GM23338 (cell line): ENCODE data around the gene M1AP. TPM values are rescaled to one million over a fixed set of nuclear protein-coding genes. Genes with fewer than 3 reads are reported as not detected.

Experiments
- ATAC-seq: fragments of 200-7000 bp; cut with Tn5 transposase; 3 replicates; pipeline ENCODE4 v1.9.1; 2020
- DNase-seq: peaks from one replicate; pipeline ENCODE4 v3.0.0-alpha.2; 2015; ENCODE audit warnings: low spot score
- H2AFZ ChIP-seq: fragments of 200-600 bp; sonication (generic); 2 replicates; pipeline ENCODE4 v1.8.0; 2016; ENCODE audit warnings: antibody characterized with exemption, mild to moderate bottlenecking, moderate library complexity
- H3F3A ChIP-seq: fragments of 200-600 bp; sonication (generic); replicated peaks from 2 replicates; pipeline ENCODE4 v1.8.0; 2017; ENCODE audit warnings: antibody characterized with exemption, mixed run types, low read depth
- H3K27ac ChIP-seq: fragments of 200-600 bp; sonication (generic); 2 replicates; pipeline ENCODE4 v1.6.1; 2016; ENCODE audit warnings: low read depth
- H3K27me3 ChIP-seq: fragments of 200-600 bp; sonication (generic); 2 replicates; pipeline ENCODE4 v1.8.0; 2016; ENCODE audit warnings: mild to moderate bottlenecking, mixed run types, moderate library complexity; ENCODE audit not compliant: insufficient read depth
- H3K36me3 ChIP-seq: fragments of 200-600 bp; sonication (generic); 2 replicates; pipeline ENCODE4 v1.8.0; 2016; ENCODE audit warnings: mild to moderate bottlenecking; ENCODE audit not compliant: insufficient read depth
- H3K4me1 ChIP-seq: fragments of 200-600 bp; sonication (generic); 2 replicates; pipeline ENCODE4 v1.8.0; 2016; ENCODE audit warnings: mild to moderate bottlenecking, moderate library complexity; ENCODE audit not compliant: insufficient read depth
- H3K4me2 ChIP-seq: fragments of 200-600 bp; sonication (generic); 2 replicates; pipeline ENCODE4 v1.7.1; 2017; ENCODE audit warnings: mixed run types
- H3K4me3 ChIP-seq: fragments of 200-600 bp; sonication (generic); 2 replicates; pipeline ENCODE4 v1.6.1; 2016; ENCODE audit warnings: mixed run types
- H3K79me2 ChIP-seq: fragments of 200-600 bp; sonication (generic); replicated peaks from 2 replicates; pipeline ENCODE4 v1.8.0; 2017; ENCODE audit warnings: mild to moderate bottlenecking; ENCODE audit not compliant: insufficient read depth
- H3K9me2 ChIP-seq: fragments of 200-600 bp; sonication (generic); 2 replicates; pipeline ENCODE4 v1.8.0; 2017; ENCODE audit not compliant: insufficient read depth
- H4K20me1 ChIP-seq: fragments of 200-600 bp; sonication (generic); replicated peaks from 2 replicates; pipeline ENCODE4 v1.8.0; 2017; ENCODE audit warnings: mild to moderate bottlenecking; ENCODE audit not compliant: insufficient read depth
- H3K27ac Mint-ChIP-seq: 2 replicates; pipeline ENCODE4 v1.8.0; 2020; ENCODE audit warnings: inconsistent platforms, mild to moderate bottlenecking, moderate library complexity, mixed read lengths
- H3K27me3 Mint-ChIP-seq: 3 replicates; pipeline ENCODE4 v1.8.0; 2022; ENCODE audit warnings: low read depth, mild to moderate bottlenecking, moderate library complexity, mixed read lengths, inconsistent platforms; ENCODE audit not compliant: insufficient read depth, poor library complexity
- H3K36me3 Mint-ChIP-seq: 3 replicates; pipeline ENCODE4 v1.8.0; 2021; ENCODE audit warnings: low read depth, mild to moderate bottlenecking, inconsistent platforms, moderate library complexity, mixed read lengths
- H3K4me1 Mint-ChIP-seq: 3 replicates; pipeline ENCODE4 v1.8.0; 2020; ENCODE audit warnings: mild to moderate bottlenecking, inconsistent platforms, mixed read lengths
- H3K4me3 Mint-ChIP-seq: 3 replicates; pipeline ENCODE4 v1.8.0; 2021; ENCODE audit warnings: moderate library complexity, mild to moderate bottlenecking, inconsistent platforms, mixed read lengths
- H3K9me3 Mint-ChIP-seq: 3 replicates; pipeline ENCODE4 v1.8.0; 2020; ENCODE audit warnings: moderate library complexity, mild to moderate bottlenecking, inconsistent platforms, mixed read lengths
- CREB1 ChIP-seq: fragments of 250-450 bp; sonication (Bioruptor Pico); IDR thresholded peaks from 2 replicates; pipeline ENCODE4 v1.5.0; 2020; ENCODE audit warnings: low read depth, mild to moderate bottlenecking, moderate library complexity
- EZH2 ChIP-seq: fragments of 200-600 bp; sonication (generic); IDR thresholded peaks from one replicate; pipeline ENCODE4 v1.8.0; 2017; ENCODE audit warnings: antibody characterized with exemption, mild to moderate bottlenecking, low read depth; ENCODE audit not compliant: unreplicated experiment
- EZH2phosphoT487 ChIP-seq: fragments of 200-600 bp; sonication (generic); IDR thresholded peaks from one replicate; pipeline ENCODE4 v1.8.1; 2018; ENCODE audit warnings: antibody characterized with exemption; ENCODE audit not compliant: unreplicated experiment
- JUNB ChIP-seq: IDR thresholded peaks from one replicate; pipeline ENCODE4 v1.6.1; 2016; ENCODE audit warnings: antibody characterized with exemption; ENCODE audit not compliant: unreplicated experiment
- NANOG ChIP-seq: IDR thresholded peaks from 2 replicates; pipeline ENCODE4 v1.6.1; 2016; ENCODE audit warnings: antibody characterized with exemption, borderline replicate concordance
- POLR2AphosphoS5 ChIP-seq: IDR thresholded peaks from 2 replicates; pipeline ENCODE4 v1.6.1; 2016; ENCODE audit warnings: antibody characterized with exemption, low read depth
- STAT1 ChIP-seq: IDR thresholded peaks from one replicate; pipeline ENCODE4 v1.6.1; 2016; ENCODE audit warnings: antibody characterized with exemption; ENCODE audit not compliant: unreplicated experiment
- ZNF114 ChIP-seq: fragments of 250-450 bp; sonication (Bioruptor Pico); IDR thresholded peaks from 2 replicates; pipeline ENCODE4 v1.5.0; 2020; ENCODE audit warnings: mild to moderate bottlenecking, moderate library complexity
- ZNF331 ChIP-seq: fragments of 250-450 bp; sonication (Bioruptor Pico); IDR thresholded peaks from 2 replicates; pipeline ENCODE4 v1.5.0; 2020; ENCODE audit warnings: low read depth, mild to moderate bottlenecking, moderate library complexity
- polyA plus RNA-seq: library from polyadenylated mRNA; unstranded; fragments of >200 nt; fragmentation: Nextera tagmentation; extraction: Ambion mirVana; gene quantifications from 2 replicates; pipeline ENCODE4 v1.2.1, GENCODE V29; 2016
- total RNA-seq: library from RNA; depleted of rRNA; stranded (reverse); fragments of >200 nt; shearing (Covaris generic); gene quantifications from 2 replicates; pipeline ENCODE4 v1.2.3, GENCODE V29; 2014
- TF ChIP-seq, protein P1 (sequence below): IDR thresholded peaks from one replicate; pipeline ENCODE4 v1.6.1; 2018; ENCODE audit warnings: antibody characterized with exemption; ENCODE audit not compliant: unreplicated experiment
- TF ChIP-seq, protein P2 (sequence below), 2 experiments: fragments of 200-600 bp in 1 of 2; sonication (generic) in 1 of 2; conservative IDR thresholded peaks; 2 replicates each; pipeline versions ENCODE4 v1.5.1 to v1.6.1; 2016 to 2017; ENCODE audit warnings: antibody characterized with exemption in 2 of 2, low read depth in 2 of 2, mild to moderate bottlenecking in 2 of 2, moderate library complexity in 1 of 2
- TF ChIP-seq, protein P3 (sequence below): IDR thresholded peaks from 2 replicates; pipeline ENCODE4 v1.6.1; 2016; ENCODE audit warnings: antibody characterized with exemption
- TF ChIP-seq, protein P4 (sequence below): fragments of 250-450 bp; sonication (Bioruptor Pico); IDR thresholded peaks from 2 replicates; pipeline ENCODE4 v1.5.0; 2020; ENCODE audit warnings: mild to moderate bottlenecking, moderate library complexity

Gene M1AP
- total and polyA plus RNA-seq, 2 experiments from 2014 or later: 5.1 to 12.1 TPM

DNA sequence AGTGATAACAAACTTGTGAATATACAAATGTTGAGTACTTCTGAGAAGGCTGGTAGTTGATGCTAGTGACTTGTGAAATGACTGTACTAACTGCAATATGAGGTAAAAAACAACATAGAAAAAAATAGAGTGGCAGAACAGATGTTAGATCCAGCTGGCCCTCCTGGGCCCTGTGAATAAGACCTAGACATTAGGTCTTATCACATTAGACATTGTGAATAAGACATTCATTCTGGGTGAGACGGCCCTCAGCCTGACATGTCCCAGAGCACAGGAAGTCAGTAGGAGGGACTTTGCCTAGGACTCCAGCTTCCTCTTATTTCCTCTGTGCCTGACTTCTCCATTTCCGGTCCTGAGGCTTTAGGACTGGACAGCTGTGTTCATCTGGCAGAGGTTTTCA lies 70.7 kb downstream of the M1AP start:
- TF ChIP-seq POLR2AphosphoS5: no peak
- no peak for TF ChIP-seq JUNB
- no peak for TF ChIP-seq ZNF331 (CRISPR knock-in tag)
- no peak for TF ChIP-seq NANOG
- TF ChIP-seq STAT1: no peak
- TF ChIP-seq, protein P1, sequence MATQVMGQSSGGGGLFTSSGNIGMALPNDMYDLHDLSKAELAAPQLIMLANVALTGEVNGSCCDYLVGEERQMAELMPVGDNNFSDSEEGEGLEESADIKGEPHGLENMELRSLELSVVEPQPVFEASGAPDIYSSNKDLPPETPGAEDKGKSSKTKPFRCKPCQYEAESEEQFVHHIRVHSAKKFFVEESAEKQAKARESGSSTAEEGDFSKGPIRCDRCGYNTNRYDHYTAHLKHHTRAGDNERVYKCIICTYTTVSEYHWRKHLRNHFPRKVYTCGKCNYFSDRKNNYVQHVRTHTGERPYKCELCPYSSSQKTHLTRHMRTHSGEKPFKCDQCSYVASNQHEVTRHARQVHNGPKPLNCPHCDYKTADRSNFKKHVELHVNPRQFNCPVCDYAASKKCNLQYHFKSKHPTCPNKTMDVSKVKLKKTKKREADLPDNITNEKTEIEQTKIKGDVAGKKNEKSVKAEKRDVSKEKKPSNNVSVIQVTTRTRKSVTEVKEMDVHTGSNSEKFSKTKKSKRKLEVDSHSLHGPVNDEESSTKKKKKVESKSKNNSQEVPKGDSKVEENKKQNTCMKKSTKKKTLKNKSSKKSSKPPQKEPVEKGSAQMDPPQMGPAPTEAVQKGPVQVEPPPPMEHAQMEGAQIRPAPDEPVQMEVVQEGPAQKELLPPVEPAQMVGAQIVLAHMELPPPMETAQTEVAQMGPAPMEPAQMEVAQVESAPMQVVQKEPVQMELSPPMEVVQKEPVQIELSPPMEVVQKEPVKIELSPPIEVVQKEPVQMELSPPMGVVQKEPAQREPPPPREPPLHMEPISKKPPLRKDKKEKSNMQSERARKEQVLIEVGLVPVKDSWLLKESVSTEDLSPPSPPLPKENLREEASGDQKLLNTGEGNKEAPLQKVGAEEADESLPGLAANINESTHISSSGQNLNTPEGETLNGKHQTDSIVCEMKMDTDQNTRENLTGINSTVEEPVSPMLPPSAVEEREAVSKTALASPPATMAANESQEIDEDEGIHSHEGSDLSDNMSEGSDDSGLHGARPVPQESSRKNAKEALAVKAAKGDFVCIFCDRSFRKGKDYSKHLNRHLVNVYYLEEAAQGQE: no peak
- TF ChIP-seq CREB1 (CRISPR knock-in tag): no peak
- TF ChIP-seq EZH2: no peak
- no peak for TF ChIP-seq EZH2phosphoT487
- TF ChIP-seq, protein P2, sequence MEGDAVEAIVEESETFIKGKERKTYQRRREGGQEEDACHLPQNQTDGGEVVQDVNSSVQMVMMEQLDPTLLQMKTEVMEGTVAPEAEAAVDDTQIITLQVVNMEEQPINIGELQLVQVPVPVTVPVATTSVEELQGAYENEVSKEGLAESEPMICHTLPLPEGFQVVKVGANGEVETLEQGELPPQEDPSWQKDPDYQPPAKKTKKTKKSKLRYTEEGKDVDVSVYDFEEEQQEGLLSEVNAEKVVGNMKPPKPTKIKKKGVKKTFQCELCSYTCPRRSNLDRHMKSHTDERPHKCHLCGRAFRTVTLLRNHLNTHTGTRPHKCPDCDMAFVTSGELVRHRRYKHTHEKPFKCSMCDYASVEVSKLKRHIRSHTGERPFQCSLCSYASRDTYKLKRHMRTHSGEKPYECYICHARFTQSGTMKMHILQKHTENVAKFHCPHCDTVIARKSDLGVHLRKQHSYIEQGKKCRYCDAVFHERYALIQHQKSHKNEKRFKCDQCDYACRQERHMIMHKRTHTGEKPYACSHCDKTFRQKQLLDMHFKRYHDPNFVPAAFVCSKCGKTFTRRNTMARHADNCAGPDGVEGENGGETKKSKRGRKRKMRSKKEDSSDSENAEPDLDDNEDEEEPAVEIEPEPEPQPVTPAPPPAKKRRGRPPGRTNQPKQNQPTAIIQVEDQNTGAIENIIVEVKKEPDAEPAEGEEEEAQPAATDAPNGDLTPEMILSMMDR (conservative IDR thresholded peaks at IDR 0.05; ENCODE audit: low read depth in 2 of 2): no peak
- TF ChIP-seq, protein P3, sequence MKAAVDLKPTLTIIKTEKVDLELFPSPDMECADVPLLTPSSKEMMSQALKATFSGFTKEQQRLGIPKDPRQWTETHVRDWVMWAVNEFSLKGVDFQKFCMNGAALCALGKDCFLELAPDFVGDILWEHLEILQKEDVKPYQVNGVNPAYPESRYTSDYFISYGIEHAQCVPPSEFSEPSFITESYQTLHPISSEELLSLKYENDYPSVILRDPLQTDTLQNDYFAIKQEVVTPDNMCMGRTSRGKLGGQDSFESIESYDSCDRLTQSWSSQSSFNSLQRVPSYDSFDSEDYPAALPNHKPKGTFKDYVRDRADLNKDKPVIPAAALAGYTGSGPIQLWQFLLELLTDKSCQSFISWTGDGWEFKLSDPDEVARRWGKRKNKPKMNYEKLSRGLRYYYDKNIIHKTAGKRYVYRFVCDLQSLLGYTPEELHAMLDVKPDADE: no peak
- TF ChIP-seq ZNF114 (CRISPR knock-in tag): no peak
- TF ChIP-seq, protein P4, sequence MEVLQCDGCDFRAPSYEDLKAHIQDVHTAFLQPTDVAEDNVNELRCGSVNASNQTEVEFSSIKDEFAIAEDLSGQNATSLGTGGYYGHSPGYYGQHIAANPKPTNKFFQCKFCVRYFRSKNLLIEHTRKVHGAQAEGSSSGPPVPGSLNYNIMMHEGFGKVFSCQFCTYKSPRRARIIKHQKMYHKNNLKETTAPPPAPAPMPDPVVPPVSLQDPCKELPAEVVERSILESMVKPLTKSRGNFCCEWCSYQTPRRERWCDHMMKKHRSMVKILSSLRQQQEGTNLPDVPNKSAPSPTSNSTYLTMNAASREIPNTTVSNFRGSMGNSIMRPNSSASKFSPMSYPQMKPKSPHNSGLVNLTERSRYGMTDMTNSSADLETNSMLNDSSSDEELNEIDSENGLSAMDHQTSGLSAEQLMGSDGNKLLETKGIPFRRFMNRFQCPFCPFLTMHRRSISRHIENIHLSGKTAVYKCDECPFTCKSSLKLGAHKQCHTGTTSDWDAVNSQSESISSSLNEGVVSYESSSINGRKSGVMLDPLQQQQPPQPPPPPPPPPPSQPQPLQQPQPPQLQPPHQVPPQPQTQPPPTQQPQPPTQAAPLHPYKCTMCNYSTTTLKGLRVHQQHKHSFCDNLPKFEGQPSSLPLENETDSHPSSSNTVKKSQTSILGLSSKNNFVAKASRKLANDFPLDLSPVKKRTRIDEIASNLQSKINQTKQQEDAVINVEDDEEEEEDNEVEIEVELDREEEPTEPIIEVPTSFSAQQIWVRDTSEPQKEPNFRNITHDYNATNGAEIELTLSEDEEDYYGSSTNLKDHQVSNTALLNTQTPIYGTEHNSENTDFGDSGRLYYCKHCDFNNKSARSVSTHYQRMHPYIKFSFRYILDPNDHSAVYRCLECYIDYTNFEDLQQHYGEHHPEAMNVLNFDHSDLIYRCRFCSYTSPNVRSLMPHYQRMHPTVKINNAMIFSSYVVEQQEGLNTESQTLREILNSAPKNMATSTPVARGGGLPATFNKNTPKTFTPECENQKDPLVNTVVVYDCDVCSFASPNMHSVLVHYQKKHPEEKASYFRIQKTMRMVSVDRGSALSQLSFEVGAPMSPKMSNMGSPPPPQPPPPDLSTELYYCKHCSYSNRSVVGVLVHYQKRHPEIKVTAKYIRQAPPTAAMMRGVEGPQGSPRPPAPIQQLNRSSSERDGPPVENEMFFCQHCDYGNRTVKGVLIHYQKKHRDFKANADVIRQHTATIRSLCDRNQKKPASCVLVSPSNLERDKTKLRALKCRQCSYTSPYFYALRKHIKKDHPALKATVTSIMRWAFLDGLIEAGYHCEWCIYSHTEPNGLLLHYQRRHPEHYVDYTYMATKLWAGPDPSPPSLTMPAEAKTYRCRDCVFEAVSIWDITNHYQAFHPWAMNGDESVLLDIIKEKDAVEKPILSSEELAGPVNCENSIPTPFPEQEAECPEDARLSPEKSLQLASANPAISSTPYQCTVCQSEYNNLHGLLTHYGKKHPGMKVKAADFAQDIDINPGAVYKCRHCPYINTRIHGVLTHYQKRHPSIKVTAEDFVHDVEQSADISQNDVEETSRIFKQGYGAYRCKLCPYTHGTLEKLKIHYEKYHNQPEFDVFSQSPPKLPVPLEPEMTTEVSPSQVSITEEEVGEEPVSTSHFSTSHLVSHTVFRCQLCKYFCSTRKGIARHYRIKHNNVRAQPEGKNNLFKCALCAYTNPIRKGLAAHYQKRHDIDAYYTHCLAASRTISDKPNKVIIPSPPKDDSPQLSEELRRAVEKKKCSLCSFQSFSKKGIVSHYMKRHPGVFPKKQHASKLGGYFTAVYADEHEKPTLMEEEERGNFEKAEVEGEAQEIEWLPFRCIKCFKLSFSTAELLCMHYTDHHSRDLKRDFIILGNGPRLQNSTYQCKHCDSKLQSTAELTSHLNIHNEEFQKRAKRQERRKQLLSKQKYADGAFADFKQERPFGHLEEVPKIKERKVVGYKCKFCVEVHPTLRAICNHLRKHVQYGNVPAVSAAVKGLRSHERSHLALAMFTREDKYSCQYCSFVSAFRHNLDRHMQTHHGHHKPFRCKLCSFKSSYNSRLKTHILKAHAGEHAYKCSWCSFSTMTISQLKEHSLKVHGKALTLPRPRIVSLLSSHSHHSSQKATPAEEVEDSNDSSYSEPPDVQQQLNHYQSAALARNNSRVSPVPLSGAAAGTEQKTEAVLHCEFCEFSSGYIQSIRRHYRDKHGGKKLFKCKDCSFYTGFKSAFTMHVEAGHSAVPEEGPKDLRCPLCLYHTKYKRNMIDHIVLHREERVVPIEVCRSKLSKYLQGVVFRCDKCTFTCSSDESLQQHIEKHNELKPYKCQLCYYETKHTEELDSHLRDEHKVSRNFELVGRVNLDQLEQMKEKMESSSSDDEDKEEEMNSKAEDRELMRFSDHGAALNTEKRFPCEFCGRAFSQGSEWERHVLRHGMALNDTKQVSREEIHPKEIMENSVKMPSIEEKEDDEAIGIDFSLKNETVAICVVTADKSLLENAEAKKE (CRISPR knock-in tag): no peak
- Histone ChIP-seq H3K4me1 (no peaks in the 10 kb centered on the region), H3K4me3 (no peak overlapping the region), H3K79me2 (no peaks in the 10 kb centered on the region), H3K4me2 (no peak overlapping the region), H2AFZ (no peak overlapping the region), H3K27me3 (no peaks in the 10 kb centered on the region), H4K20me1 (no peaks in the 10 kb centered on the region), H3K9me2 (no peaks in the 10 kb centered on the region), H3K36me3 (no peaks in the 10 kb centered on the region), H3K27ac (no peak overlapping the region), H3F3A (no peaks in the 10 kb centered on the region)
- Mint-ChIP-seq H3K27me3 (no peaks in the 10 kb centered on the region), H3K9me3 (no peaks in the 10 kb centered on the region), H3K36me3 (no peaks in the 10 kb centered on the region), H3K4me1 (peaks cover 7% of the 10 kb centered on the region), H3K27ac (no peak overlapping the region), H3K4me3 (no peak overlapping the region)
- no peak for ATAC-seq
- no peak for DNase-seq
